Stimulated activated CD8-positive, alpha-beta memory T cell treated with anti-CD3 and anti-CD28 coated beads, Interleukin-12 subunit alpha, Interleukin-12 subunit beta, amount 100 ng/mL, for 24 hours (primary cell): ENCODE data around the gene TLE4.
"Not testable (repeated sequence)": the region's sequence is repeated elsewhere in the genome, so short reads cannot be mapped to it uniquely, and the experiment has no call there.

Experiments used
- DNase-seq: peaks from one replicate; pipeline ENCODE4 v3.0.0-alpha.2; 2020; ENCODE audit errors: extremely low read depth

Gene TLE4

GRCh38 chr9:79603222-79603920 is 31.6 kb downstream of the TLE4 start:
- no peak for DNase-seq

GRCh38 chr9:79604149-79604548 is 32.4 kb downstream of the TLE4 start:
- no peak for DNase-seq

GRCh38 chr9:79604921-79605562 is 33.3 kb downstream of the TLE4 start:
- no peak for DNase-seq

- not testable (repeated sequence) for DNase-seq
Measured at GRCh38 chr9:79606529-79606928, 34.8 kb downstream of the TLE4 start.

GRCh38 chr9:79609468-79610018 is 37.8 kb downstream of the TLE4 start:
- no peak for DNase-seq

- DNase-seq, result no peak
Measured at GRCh38 chr9:79610019-79610631, 38.4 kb downstream of the TLE4 start.

GRCh38 chr9:79610791-79611614 is 39.2 kb downstream of the TLE4 start:
- no peak for DNase-seq

GRCh38 chr9:79613145-79613544 is 41.4 kb downstream of the TLE4 start:
- DNase-seq, result no peak

- DNase-seq, result no peak
Measured at GRCh38 chr9:79615038-79615437, 43.3 kb downstream of the TLE4 start.

- DNase-seq, result no peak
Measured at GRCh38 chr9:79616013-79616412, 44.2 kb downstream of the TLE4 start.

GRCh38 chr9:79616971-79617370 is 45.2 kb downstream of the TLE4 start:
- DNase-seq, result no peak

GRCh38 chr9:79617395-79617794 is 45.6 kb downstream of the TLE4 start:
- DNase-seq, result no peak

GRCh38 chr9:79619930-79620329 is 48.2 kb downstream of the TLE4 start:
- DNase-seq, result no peak

- no peak for DNase-seq
Measured at GRCh38 chr9:79621916-79622575, 50.3 kb downstream of the TLE4 start.

- peak; percentile 12 for DNase-seq
Measured at GRCh38 chr9:79623799-79624721, 52.3 kb downstream of the TLE4 start.

- DNase-seq, result no peak
Measured at GRCh38 chr9:79629721-79630120, 58.0 kb downstream of the TLE4 start.

- DNase-seq, result no peak
Measured at GRCh38 chr9:79630521-79631403, 59.0 kb downstream of the TLE4 start.

GRCh38 chr9:79632060-79632459 is 60.3 kb downstream of the TLE4 start:
- no peak for DNase-seq

- no peak for DNase-seq
Measured at GRCh38 chr9:79632705-79633104, 60.9 kb downstream of the TLE4 start.
